Activated naive CD8-positive, alpha-beta T cell treated with anti-CD3 and anti-CD28 coated beads, Interleukin-2, amount 50 U/mL, for 24 hours (primary cell): ENCODE data around the gene CRYBA2.
A peak's percentile ranks its signal among the peaks of the same experiment; 100 is the strongest.

Source experiments
- ATAC-seq: fragments of 150-1000 bp; cut with Tn5 transposase; one replicate; pipeline ENCODE4 v1.10.0; 2021
- DNase-seq: peaks from one replicate; pipeline ENCODE4 v3.0.0; 2021
- H3K27ac Mint-ChIP-seq: one replicate; pipeline ENCODE4 v1.8.0; 2021; ENCODE audit warnings: mild to moderate bottlenecking, mixed read lengths
- H3K27me3 Mint-ChIP-seq: one replicate; pipeline ENCODE4 v1.8.0; 2021; ENCODE audit warnings: mixed read lengths
- H3K36me3 Mint-ChIP-seq: one replicate; pipeline ENCODE4 v1.8.0; 2021; ENCODE audit warnings: low read depth, mixed read lengths
- H3K4me1 Mint-ChIP-seq: one replicate; pipeline ENCODE4 v1.8.0; 2021; ENCODE audit warnings: mixed read lengths
- H3K4me3 Mint-ChIP-seq: one replicate; pipeline ENCODE4 v1.8.0; 2021; ENCODE audit warnings: mild to moderate bottlenecking, moderate library complexity, mixed read lengths
- H3K9me3 Mint-ChIP-seq: one replicate; pipeline ENCODE4 v1.8.0; 2021; ENCODE audit warnings: mixed read lengths

CRYBA2 gene

GRCh38 chr2:218985021-218985324 lies 8.2 kb downstream of the CRYBA2 start, which contains the start of gene FEV:
Gene FEV, minus strand, starts transcription at chr2:218985184. Its CDS starts 109 bp downstream, at chr2:218985075.
- DNase-seq (no peak), ATAC-seq (no peak)
- no peak within 1 kb of the TSS for H3K27ac Mint-ChIP-seq
- peak within 1 kb of the TSS; percentile 6 for H3K4me3 Mint-ChIP-seq
- no peaks in the 10 kb centered on the region for H3K9me3 Mint-ChIP-seq
- H3K36me3 Mint-ChIP-seq: no peaks in the 10 kb centered on the region
- H3K27me3 Mint-ChIP-seq: peaks cover 84% of the 10 kb centered on the region
- peaks cover 23% of the 10 kb centered on the region for H3K4me1 Mint-ChIP-seq

- peak overlapping the region; percentile 6 for H3K4me3 Mint-ChIP-seq
- H3K4me1 Mint-ChIP-seq: peaks cover 26% of the 10 kb centered on the region
- DNase-seq: no peak
- H3K9me3 Mint-ChIP-seq: no peaks in the 10 kb centered on the region
- no peak for ATAC-seq
- peaks cover 82% of the 10 kb centered on the region for H3K27me3 Mint-ChIP-seq
- H3K27ac Mint-ChIP-seq: no peak overlapping the region
- no peaks in the 10 kb centered on the region for H3K36me3 Mint-ChIP-seq
These were observed 8.8 kb downstream of the CRYBA2 start for GRCh38 chr2:218984239-218985020.

DNA sequence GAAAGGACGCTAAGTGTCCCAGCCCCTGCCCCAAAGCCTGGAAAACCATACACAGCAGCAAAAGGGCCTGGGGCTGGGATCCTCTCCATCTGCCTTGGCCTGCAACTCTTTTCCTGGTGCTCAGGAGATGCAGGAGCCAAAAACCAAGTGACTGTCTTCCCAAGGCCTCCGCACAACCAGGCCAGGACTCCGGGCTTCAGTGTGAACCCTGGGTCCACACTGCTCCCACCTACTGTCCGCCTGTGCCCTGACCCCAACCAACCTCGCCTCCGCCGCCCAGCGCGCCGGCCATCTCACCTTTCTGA lies 9.3 kb downstream of the CRYBA2 start:
- no peak for ATAC-seq
- Mint-ChIP-seq H3K4me1 (peaks cover 26% of the 10 kb centered on the region), H3K27me3 (peaks cover 80% of the 10 kb centered on the region), H3K36me3 (no peaks in the 10 kb centered on the region), H3K27ac (no peak overlapping the region), H3K4me3 (no peak overlapping the region), H3K9me3 (no peaks in the 10 kb centered on the region)
- no peak for DNase-seq

DNA sequence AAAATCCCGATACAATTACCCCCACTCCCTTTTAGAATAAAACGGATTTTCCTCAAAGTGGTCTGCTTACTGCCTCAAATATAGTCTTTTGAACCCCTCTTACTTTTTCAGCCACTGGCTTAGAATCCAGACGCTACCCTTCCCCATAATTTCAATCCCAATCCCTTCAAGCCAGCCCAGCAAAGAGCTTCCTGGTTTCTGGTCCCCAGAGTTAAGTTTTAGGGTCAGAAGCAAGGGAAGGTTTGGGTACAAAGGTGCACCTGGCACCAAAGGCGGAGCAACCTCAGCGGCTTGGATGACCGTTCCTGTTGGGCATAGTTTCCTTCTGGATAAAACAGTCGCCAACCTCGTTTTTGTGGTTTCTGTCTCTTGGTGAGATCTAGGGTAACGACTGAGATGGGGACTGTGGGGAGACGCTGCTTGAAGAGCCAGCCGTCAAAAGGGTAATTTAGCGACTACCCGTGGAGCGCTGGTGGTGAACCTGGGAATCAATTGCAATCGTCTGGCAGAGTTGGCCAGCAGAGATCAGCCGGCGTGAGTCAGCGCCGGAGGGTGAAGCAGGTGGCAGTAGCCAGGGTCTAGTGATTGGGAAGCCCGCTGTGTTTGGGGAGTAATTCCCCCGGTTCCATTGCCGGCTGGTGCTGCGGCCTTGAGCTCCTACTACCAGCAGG lies 9.8 kb downstream of the CRYBA2 start:
- Mint-ChIP-seq H3K9me3 (no peaks in the 10 kb centered on the region), H3K27me3 (peaks cover 80% of the 10 kb centered on the region), H3K4me3 (no peak overlapping the region), H3K27ac (no peak overlapping the region), H3K36me3 (no peaks in the 10 kb centered on the region), H3K4me1 (peaks cover 26% of the 10 kb centered on the region)
- ATAC-seq: no peak
- DNase-seq: no peak

GRCh38 chr2:218982586-218983262 lies 10.5 kb downstream of the CRYBA2 start:
- Mint-ChIP-seq H3K27ac (no peak overlapping the region), H3K4me3 (no peak overlapping the region), H3K36me3 (no peaks in the 10 kb centered on the region), H3K9me3 (no peaks in the 10 kb centered on the region), H3K27me3 (peaks cover 78% of the 10 kb centered on the region), H3K4me1 (peaks cover 26% of the 10 kb centered on the region)
- ATAC-seq (no peak), DNase-seq (no peak)

GRCh38 chr2:218981881-218982585 lies 11.2 kb downstream of the CRYBA2 start:
- Mint-ChIP-seq H3K27ac (no peak overlapping the region), H3K4me1 (peaks cover 26% of the 10 kb centered on the region), H3K9me3 (no peaks in the 10 kb centered on the region), H3K4me3 (no peak overlapping the region), H3K27me3 (peaks cover 78% of the 10 kb centered on the region), H3K36me3 (no peaks in the 10 kb centered on the region)
- DNase-seq: no peak
- ATAC-seq: no peak

- peak overlapping the region; percentile 69 for H3K4me3 Mint-ChIP-seq
- no peak overlapping the region for H3K27ac Mint-ChIP-seq
- H3K4me1 Mint-ChIP-seq: peaks cover 26% of the 10 kb centered on the region
- H3K36me3 Mint-ChIP-seq: no peaks in the 10 kb centered on the region
- ATAC-seq (no peak), DNase-seq (no peak)
- H3K9me3 Mint-ChIP-seq: no peaks in the 10 kb centered on the region
- H3K27me3 Mint-ChIP-seq: peaks cover 78% of the 10 kb centered on the region
These were observed 11.8 kb downstream of the CRYBA2 start for GRCh38 chr2:218981390-218981880.

DNA sequence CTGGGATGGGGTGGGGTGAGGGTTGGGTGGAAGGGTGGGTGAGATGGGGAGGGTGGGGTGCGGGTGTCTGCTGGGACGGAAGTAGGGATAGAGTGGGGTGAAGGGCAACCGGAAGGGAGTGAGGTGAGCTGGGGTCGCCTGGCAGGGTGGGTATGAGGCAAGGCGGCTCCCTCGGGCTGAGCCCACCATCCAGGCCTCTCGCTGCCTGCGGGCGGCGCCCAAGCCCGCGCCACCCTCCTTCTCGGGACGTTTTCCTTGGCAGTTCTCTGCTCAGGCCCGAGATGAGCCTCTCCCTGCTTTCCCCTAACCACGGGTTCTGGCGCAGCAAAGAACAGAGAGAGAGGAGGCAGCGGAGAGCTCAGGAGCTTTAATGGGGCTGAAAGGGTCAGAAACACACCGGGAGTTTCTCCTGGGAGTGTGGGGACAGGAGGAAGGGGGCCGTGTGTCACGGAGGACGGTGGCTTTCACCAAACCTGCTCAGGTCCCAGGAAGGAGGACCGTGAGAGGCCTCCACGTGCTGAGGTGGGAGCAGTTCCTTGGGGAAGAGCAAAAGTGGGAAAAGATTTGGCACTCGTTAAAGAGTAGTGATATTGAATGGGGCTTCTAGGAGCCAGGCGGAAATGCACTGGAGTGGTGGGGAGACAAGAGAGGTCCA lies 12.4 kb downstream of the CRYBA2 start:
- H3K9me3 Mint-ChIP-seq: no peaks in the 10 kb centered on the region
- peaks cover 77% of the 10 kb centered on the region for H3K27me3 Mint-ChIP-seq
- H3K4me3 Mint-ChIP-seq: peak overlapping the region; percentile 69
- no peak overlapping the region for H3K27ac Mint-ChIP-seq
- no peak for ATAC-seq
- DNase-seq: no peak
- H3K4me1 Mint-ChIP-seq: peaks cover 25% of the 10 kb centered on the region
- H3K36me3 Mint-ChIP-seq: no peaks in the 10 kb centered on the region

DNA sequence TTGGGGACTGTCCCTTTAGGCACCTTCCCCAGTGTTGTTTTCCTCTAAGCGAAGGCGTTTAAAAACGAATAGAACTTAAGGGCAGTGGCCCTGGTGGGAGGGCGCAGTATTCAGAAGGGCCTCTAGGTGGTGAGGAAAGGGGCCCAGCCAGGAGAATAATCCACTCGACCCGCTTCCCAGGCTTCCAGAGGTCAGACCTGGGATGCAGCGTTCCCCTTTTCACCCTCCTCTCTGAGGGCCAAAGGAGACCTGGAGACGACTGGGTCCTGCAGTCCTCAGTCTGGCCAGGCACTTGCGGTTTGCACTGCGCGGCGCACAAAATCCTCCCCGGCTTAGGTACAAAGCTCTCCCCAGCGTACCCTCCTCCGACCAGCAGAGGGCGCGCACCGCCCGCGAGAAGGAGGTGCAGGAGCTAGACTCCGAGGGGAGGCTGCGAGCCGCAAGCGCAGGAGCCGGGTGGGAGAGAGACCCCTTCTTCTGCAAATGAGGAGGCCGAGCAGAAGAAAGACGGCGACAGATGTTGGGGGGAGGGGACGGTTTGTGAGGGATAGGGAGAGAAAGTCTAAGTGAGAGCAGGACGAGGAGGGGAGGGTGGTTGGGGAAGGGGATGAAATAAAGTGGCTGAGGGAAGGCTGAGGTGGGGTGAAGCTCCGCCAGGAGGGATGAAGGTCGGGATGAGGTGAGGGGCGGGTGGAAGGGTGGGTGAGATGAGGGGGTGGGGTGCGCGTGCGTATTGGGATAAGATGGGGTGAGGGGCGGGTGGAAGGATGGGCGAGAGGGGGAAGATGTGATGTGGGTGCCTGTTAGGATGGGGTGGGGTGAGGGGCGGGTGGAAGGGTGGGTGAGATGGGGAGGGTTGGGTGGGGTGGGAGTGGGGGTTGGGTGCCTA lies 13.1 kb downstream of the CRYBA2 start:
- DNase-seq (peak; percentile 90), ATAC-seq (peak; percentile 84)
- Mint-ChIP-seq H3K9me3 (no peaks in the 10 kb centered on the region), H3K36me3 (no peaks in the 10 kb centered on the region), H3K4me1 (peaks cover 22% of the 10 kb centered on the region), H3K4me3 (peak overlapping the region; percentile 62), H3K27ac (no peak overlapping the region), H3K27me3 (peaks cover 79% of the 10 kb centered on the region)

- Mint-ChIP-seq H3K27me3 (peaks cover 72% of the 10 kb centered on the region), H3K36me3 (no peaks in the 10 kb centered on the region), H3K4me1 (peaks cover 5% of the 10 kb centered on the region), H3K9me3 (no peaks in the 10 kb centered on the region), H3K27ac (no peak overlapping the region), H3K4me3 (no peak overlapping the region)
- ATAC-seq: no peak
- no peak for DNase-seq
These were observed 18.0 kb downstream of the CRYBA2 start for GRCh38 chr2:218975060-218975777.

GRCh38 chr2:218970894-218971293 lies 22.3 kb downstream of the CRYBA2 start:
- Mint-ChIP-seq H3K4me1 (no peaks in the 10 kb centered on the region), H3K9me3 (no peaks in the 10 kb centered on the region), H3K27ac (no peak overlapping the region), H3K36me3 (no peaks in the 10 kb centered on the region), H3K27me3 (peaks cover 60% of the 10 kb centered on the region), H3K4me3 (no peak overlapping the region)
- DNase-seq (no peak), ATAC-seq (no peak)

DNA sequence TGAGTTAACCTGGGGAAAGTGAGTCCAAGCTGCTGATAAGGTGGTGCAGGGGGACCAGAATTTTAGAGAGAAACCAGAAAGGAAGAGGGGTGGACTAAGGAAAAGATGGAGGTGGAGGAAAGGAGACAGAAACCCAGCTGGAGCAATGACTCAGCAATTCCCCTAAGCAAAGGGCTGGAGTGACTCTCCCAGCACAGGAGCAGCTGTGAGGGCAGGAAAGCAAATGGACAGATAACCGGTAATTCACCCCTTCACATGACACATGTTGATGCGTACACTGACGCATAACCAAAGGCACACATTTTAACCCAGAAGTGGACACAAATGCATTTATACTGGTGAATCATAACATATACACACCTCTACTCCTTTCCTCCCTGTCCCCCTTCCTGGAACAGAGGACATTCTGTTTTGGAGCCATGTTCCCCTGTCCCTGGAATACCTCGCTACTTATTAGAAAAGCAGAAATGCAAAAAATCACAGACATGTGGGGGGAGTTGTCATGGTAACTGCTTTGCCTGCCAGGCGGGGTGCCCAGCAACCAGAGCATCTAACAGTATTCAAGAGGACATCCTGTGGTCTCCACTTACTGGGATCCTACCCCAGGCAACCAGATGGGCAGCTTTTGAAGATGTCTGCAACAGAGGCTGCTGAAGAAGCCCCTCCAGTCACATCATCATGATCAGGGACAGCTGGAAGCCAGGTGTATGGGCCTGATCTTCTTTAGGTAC lies 29.0 kb downstream of the CRYBA2 start:
- H3K36me3 Mint-ChIP-seq: no peaks in the 10 kb centered on the region
- peaks cover 68% of the 10 kb centered on the region for H3K27me3 Mint-ChIP-seq
- H3K4me3 Mint-ChIP-seq: no peak overlapping the region
- H3K9me3 Mint-ChIP-seq: no peaks in the 10 kb centered on the region
- no peak overlapping the region for H3K27ac Mint-ChIP-seq
- H3K4me1 Mint-ChIP-seq: peaks cover 10% of the 10 kb centered on the region
- DNase-seq (no peak), ATAC-seq (no peak)
